NCI-H82 (cell line): ENCODE results near the gene ATAD1.
"Not testable (repeated sequence)": the region's sequence is repeated elsewhere in the genome, so short reads cannot be mapped to it uniquely, and the experiment has no call there.

Experiments used
- DNase-seq: peaks from one replicate; lab custom pipeline; 2025; lab: John Stamatoyannopoulos, UW

Gene ATAD1

GRCh38 chr10:87801813-87802435 is 16.1 kb downstream of the ATAD1 start:
- DNase-seq, result not testable (repeated sequence)

GRCh38 chr10:87799860-87800259 is 18.2 kb downstream of the ATAD1 start:
- DNase-seq, result no peak

DNA sequence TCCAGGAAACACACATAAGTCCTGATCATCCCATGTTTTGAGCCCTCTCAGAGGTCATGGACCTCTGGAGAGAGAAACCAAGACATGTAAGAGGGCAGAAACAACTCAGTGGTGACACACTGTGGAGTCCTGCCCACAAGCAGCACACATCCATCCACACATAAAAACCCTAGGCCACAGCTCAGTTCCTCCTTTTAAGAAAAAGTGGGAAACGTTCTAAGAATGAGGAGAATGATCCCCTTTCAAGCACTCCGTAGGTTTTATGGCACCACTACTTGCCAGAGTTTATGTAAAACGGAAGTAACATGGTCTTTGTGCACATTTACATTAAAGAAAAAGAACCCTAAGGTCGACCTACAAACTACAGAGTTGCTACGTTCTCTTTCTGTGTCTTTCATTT is 19.9 kb downstream of the ATAD1 start:
- no peak for DNase-seq

- DNase-seq, result no peak
Measured at GRCh38 chr10:87794285-87794684, 23.7 kb downstream of the ATAD1 start.

- no peak for DNase-seq
Measured at GRCh38 chr10:87790185-87790584, 27.8 kb downstream of the ATAD1 start.

DNA sequence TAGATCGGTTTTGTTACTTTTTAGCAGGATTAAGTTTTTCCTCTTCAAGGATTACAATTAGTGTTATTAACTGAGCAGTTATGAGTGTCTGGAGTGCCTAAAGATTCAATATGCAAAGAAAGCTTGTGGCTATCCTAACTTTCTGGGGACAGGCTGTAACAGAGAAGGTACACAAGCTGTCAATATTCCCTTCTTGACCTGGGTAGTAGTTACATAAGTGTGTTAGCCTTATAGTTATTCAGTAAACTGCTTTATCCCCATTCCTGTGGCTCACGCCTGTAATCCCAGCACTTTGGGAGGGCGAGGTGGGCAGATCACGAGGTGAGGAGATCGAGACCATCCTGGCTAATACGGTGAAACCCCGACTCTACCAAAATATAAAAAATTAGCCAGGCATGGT is 31.6 kb downstream of the ATAD1 start:
- DNase-seq, result no peak

GRCh38 chr10:87782721-87783120 is 35.3 kb downstream of the ATAD1 start:
- DNase-seq, result no peak

DNA sequence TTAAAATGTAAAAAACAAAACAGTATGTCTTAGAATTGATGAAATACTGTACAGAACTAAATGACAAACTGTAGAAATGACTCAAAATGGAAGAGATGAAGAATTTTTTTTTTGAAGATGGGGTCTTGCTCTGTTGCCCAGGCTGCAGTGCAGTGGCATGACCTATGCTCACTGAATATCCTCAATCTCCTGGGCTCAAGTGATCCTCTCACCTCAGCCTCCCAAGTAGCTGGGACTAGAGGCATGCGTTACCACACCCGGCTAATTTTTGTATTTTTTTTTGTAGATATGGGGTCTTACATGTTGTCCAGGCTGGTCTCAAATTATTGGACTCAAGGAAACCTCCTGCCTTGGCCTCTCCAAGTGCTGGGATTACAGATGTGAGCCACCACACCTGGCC is 36.5 kb downstream of the ATAD1 start:
- DNase-seq, result no peak

GRCh38 chr10:87776328-87776727 is 41.7 kb downstream of the ATAD1 start:
- DNase-seq, result no peak

GRCh38 chr10:87775766-87776165 is 42.3 kb downstream of the ATAD1 start:
- DNase-seq, result no peak

GRCh38 chr10:87771871-87772500 is 46.0 kb downstream of the ATAD1 start:
- DNase-seq, result peak; percentile 28

DNA sequence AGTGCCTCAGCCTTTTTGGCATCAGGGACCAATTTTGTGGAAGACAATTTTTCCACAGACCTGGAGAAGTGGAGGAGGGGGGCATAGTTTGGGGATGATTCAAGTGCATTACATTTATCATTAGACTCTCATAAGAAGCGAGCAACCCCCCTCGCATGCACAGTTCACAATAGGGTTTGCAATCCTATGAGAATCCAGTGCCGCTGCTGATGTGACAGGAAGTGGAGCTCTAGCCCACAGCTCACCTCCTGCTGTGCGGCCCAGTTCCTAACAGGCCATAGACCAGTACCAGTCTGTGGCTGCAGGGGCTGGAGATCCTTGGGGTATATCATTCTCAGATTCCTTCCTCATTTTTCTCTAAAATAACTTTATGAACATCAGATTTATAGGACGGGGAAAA is 50.8 kb downstream of the ATAD1 start:
- no peak for DNase-seq

DNA sequence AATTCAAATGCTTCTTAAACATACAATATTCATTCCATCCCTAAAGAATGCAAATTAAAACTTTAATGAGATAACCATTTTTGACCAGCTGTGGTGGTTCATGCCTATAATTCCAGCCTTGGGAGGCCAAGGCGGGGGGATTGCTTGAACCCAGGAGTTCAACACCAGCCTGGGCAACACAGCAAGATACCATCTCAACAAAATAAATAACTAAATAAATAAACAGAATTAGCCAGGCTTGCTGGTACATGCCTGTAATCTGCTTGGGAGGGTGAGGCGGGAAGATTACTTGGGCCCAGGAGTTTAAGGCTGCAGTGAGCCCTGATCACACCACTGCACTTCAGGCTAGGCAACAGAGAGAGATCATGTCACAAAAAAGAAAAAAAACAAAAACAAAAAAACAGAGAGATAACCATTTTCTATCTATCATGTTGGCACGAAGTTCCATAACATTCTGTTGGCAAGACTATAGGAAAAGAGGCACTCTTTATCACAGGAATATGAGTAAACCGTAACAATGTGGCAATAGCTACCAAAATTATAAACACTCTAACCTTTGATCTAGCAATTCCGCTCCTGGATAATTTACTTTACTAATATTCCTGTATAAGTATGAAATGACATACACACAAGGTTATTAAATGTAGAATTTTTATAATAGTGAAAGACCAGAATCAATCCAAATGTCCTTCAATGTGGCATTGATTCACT is 52.2 kb downstream of the ATAD1 start:
- no peak for DNase-seq

DNA sequence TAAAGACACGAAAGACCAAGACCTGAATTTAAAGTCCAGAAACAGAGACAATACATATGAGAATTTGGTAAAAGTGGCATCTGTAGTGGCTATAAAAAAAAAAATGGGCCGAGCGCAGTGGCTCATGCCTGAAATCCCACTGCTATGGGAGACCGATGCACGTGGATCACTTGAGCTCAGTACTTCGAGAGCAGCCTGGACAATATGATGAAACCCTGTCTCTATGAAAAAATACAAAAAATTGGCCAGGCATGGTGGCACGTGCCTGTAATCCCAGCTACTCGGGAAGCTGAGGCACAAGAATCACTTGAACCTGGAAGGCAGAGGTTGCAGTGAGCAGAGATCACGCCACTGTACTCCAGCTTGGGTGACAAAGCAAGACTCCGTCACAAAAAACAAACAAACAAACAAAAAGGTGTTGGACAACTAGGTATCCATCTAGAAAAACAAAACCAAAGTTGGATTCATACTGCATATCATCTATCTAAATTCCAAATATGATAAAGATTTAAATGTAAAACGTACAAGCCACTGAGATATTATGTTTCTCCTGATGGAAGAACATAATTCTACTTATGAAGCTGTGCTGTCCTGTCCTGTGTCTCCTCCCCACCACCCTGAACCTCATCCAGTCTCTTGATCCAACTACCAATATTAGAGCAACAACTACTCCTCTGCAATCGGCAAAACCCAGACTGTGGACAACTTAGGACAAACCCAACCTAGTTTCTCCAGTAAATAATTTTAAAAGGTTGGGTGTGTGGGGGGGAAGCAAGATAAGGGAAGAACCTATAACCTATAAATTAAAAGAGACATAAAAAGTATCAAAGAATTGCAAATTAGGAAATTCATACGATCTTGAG is 53.7 kb downstream of the ATAD1 start:
- DNase-seq, result no peak

- DNase-seq, result no peak
Measured at GRCh38 chr10:87763086-87763861, 54.8 kb downstream of the ATAD1 start.

- DNase-seq, result no peak
Measured at GRCh38 chr10:87761892-87762291, 56.1 kb downstream of the ATAD1 start.

GRCh38 chr10:87761153-87761552 is 56.9 kb downstream of the ATAD1 start:
- no peak for DNase-seq

DNA sequence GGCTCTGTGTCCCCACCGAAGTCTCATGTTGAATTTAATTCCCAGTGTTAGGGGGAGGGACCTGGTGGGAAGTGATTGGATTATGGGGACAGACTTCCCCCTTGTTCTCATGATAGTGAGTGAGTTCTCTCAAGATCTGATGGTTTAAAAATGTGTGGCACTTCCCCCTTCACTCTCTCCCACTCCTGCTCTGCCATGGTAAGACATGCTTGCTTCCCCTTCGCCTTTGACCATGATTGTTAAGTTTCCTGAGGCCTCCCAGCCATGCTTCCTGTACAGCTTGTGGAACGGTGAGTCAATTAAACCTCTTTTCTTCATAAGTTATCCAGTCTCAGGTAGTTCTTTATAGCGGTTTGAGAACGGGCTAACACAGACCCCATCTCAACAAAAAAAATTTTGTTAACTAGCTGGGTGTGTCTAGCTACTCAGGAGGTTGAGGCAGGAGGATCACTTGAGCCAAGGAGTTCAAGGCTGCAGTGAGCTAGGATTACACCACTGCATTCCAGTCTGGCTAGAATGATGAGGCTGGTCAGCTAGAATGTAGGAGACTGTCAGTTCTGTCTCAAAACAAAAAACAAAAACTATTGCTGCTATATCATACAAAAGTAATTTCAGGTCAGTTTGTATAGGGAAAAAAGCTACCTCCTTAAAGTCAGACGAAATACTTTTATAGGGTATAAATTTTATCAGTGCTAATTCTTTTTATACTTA is 57.7 kb downstream of the ATAD1 start:
- peak; percentile 37 for DNase-seq

GRCh38 chr10:87759551-87759950 is 58.5 kb downstream of the ATAD1 start:
- no peak for DNase-seq

DNA sequence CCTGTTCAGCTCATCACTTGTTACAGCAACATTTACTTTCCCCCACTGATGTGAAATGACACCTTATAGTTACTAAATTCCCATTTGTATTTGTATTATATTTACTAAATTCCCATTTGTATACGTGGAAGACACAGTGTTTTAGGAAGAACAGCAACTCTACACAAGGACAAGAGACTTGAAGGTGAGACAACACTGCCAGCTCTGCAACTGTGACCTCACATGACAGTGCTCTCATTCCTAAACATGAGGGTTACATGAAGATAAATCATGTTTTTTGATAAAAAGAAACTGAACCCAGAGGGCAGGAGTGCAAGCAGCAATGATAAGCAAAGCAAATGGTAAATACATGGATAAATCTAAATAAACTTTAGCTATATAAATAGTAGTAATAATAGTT is 60.3 kb downstream of the ATAD1 start:
- no peak for DNase-seq
